CD4-positive, alpha-beta T cell treated with Interleukin-4 for 1 hour (primary cell): ENCODE data around the gene EIF2B1.
"Not testable (repeated sequence)": the region's sequence is repeated elsewhere in the genome, so short reads cannot be mapped to it uniquely, and the experiment has no call there.

Experiments used
- DNase-seq, 2 donors: peaks; one replicate each; pipeline ENCODE4 v3.0.0-alpha.2; 2020 to 2022

Gene EIF2B1

DNA sequence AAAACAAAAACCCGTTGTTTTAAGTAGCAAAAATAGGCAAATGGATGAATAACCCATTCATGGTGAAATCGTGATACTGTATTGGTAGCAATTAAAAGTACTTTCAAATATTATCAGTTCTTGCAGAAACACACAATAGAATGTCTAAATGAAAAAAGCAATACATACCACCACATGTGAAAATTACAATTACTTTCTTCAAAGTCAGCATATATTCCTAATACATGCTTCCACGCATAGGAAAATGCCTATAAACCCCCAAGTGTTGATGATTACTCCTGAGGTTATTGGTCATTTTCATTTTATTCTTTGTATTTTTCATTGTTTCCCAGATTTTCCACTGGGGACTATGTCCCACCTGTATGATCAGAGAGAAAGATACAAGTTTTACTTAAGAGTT, 16.3 kb downstream of the EIF2B1 start:
- DNase-seq, result no peak

DNA sequence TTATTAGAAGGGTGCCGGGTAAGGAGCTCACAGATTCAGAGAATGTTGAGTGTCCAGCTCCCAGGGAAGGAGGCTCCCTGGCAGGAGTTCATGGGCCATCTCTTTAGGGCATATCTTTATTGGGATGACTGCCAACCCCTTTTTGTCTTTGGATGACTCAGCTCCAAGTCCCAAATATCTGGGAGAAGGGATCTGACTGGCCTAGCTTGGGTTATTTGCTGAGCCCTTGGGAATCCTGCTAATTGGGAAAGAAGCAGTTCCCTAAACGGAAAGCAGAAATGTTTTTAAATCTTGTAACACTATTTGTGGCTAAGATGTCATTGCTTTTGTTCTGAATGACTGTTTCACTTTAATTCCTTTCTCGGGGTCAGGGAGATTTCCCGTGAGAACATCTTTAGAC, 19.0 kb downstream of the EIF2B1 start:
- no peak for DNase-seq

DNA sequence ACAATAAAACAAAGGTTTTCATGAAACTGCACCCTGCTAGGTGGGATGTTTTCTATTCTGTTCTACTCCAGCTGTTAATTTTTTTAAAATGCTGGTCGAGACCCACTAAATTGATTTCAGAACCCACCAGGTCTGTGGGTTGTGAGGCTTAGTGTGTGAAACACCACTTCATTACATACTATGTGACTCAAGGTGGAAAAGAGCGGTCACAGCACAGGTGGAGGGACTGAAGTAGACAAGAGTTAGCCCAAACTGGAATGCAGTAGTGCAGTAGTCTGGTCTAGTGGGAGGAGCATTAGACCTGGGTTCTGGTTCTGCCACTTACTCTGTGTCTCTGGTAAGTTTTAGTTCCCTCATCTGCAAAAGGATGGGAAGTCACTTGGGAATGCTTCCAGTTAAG, 19.4 kb downstream of the EIF2B1 start:
- no peak for DNase-seq

DNA sequence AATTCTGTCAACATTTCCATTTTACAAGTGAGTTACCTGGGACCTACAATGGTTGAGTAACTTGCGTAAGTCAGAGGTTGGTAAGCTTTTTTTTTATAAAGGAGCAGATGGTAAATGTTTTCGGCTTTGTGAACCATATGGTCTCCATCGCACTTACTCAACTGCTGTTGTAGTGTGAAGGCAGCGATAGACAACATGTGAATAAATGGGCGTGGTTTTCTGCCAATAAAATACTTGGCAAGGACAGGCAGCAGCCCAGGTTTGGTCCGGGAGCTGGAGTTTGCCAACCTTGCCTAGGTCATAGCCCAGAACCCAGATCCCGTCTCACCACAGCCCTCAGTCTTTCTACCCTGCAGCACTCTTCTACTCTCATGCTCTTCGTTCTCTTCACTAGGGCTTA, 25.3 kb downstream of the EIF2B1 start:
- DNase-seq, result no peak

DNA sequence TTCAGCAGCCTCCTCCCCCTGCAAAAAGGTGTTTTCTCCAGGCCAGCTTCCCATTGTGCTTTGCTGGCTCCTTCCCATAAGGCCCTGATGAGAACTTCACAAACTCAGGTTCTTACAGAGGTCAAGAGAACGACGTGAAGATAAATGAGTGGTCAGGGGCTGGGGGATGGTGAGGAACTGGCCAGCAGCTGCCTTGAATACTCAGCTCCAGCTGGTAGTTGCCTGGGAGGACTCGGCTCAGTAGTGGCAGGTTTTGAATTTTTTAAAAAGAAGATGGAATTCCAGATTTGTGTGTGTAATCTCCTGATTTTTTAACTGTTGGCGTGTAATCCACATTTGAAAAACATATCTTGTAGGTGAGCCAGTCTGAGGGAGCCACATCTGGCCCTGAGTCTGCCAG, 25.7 kb downstream of the EIF2B1 start:
- DNase-seq, result no peak

DNA sequence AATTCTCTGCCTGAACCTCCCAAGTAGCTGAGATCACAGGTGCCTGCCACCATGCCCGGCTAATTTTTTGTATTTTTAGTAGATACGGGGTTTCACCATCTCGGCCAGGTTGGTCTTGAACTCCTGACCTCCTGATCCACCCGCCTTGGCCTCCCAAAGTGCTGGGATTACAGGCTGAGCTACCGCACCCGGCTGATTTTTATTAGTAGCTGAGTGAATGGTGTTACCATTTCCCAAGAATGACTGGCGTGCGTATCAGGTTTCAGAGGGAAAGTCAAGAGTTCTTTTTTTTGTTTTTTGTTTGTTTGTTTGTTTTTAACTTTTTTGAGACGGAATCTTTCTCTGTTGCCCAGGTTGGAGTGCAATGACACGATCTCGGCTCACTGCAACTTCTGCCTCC, 30.0 kb downstream of the EIF2B1 start:
- DNase-seq, result not testable (repeated sequence)

DNA sequence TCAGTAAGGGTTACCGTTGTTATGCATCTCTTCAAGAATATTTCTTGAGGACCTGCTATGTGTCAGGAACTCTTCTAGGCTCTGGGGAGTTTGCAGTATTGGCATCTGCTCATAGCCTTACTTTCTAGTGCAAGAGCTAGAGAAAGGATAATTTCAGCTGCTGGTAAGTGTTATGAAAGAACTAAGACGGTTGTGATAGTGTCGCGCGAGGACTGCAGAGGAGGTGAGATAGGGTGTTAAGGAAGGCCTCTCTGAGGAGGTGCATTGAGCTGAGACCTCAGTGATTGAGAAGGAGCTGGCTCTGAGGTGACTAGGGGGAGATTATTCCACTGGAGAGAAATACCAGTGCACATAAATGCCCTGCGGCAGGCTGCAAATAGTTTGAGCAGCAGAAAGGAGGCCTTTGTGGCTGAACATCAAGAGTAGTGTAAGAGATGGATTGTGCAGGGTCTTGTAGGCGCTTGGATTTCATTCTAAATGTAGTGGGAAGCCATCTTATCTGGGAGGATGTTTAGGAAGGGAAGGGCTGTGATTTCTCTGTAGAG, 30.8 kb downstream of the EIF2B1 start:
- no peak for DNase-seq

DNA sequence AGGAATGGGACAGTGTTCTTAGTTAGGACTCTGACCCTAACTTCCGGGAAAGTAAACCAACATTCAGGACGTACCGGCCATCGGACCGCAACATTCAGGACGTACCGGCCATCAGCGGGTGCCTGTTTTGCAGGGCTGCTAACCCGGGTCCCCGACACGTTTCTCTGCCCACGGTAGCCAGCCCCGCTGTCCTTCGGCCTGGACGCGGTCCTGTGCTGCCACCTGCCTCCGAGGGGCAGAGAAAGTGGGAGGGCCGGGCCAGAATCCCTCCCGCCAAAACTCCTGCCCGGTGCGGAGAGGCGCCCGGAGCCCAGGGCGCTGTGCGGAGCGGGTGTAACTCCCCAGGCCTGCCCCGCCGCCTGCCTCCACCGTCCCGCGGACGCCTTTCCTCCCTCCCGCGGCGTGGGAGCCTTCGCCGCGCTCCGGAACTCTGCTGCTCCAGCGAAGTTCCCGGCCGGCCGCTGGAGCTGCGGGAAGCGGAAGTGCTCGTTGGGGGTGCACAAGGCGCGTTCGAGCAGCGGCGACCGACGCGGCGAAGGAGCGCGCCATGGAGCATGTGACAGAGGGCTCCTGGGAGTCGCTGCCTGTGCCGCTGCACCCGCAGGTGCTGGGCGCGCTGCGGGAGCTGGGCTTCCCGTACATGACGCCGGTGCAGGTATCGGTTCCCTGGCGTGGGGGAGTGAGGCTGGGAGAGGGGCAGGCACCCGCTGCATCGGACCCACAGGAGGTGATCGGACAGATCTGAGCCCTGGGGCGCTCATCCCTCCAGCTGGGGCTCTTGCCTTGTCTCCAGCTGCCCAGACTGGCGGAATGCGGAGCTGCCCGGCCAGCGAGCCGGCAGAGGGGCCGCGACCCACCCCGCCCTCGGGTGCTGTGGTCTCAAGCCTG, 31.6 kb downstream of the EIF2B1 start, which contains the start of gene DDX55:
DDX55 (plus strand) TSS at position 498 of the 888 bp plus-strand sequence; CDS start at position 548, 50 bp downstream.
- peak; percentile 85 to 86 for DNase-seq

DNA sequence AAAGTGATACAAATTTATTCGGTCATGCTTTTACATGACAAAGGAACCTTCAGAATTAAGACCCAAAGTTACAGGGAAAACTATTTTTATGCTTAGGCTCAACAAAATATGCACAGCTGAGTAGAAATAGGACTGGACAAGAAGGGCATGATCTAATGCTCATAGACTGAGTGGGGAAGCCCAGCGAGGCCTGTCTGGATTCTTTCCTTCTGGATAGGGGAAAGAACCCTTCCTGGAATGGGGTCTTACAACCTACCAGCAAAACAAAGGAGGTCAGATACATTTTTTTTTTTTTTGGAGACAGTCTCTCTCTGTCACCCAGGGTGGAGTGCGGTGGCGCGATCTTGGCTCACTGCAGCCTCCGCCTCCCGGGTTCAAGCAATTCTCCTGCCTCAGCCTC, 33.8 kb downstream of the EIF2B1 start:
- no peak for DNase-seq

DNA sequence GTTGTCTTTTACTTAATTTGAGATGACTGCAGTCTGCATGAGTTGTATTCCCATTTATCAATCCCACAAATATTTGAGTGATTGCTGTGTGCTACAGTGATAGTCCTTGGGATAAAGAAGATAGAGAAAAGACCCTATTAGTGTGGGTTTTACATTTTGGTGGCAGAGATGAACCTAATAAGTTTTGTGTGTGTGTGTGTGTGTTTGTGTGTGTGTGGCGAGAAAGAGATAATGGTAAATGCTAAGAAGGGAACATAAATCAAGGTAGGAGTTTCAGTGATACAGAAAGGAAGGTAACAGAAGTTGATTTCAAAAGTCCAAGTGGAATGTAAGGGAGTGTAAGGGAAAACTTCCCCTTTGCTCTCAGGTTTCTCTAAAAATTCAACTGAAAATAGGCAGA, 34.2 kb downstream of the EIF2B1 start:
- DNase-seq, result no peak

DNA sequence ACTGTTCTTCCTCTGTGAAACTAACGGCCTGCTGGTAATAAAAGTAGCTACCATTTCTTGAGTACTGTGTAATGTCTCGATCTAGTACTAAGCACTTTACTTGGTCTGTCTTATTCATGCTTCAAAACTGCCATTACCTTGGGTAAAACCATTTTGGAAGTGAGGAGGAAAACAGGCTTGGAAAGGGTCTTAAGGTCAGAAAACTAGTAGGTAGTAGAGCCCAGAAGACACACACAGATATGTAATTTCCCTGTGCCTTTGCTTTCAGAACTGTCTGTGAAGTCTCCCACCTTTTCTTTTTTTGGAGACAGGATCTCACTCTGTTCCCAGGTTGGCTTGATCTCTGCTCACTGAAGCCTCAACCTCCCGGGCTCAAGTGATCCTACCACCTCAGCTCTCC, 35.0 kb downstream of the EIF2B1 start:
- no peak for DNase-seq

DNA sequence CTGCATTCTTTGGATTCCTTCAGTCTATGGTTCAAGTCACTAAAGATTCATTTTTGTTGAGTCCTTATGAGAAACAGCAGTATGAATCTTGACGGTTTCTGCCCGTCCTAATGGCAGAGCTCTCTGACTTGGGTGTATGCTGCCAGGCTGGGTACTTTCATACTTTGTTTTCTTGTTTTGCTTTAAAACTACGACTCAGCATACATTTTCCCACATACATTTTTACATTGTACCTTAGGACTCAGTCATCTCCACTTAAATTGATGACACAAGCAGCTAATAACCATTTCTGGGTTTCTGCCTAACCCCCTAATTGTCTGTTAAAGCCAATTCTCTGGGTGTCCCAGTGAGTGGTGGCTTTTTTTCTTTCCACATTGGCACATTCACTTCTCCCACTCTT, 36.4 kb downstream of the EIF2B1 start:
- no peak for DNase-seq

DNA sequence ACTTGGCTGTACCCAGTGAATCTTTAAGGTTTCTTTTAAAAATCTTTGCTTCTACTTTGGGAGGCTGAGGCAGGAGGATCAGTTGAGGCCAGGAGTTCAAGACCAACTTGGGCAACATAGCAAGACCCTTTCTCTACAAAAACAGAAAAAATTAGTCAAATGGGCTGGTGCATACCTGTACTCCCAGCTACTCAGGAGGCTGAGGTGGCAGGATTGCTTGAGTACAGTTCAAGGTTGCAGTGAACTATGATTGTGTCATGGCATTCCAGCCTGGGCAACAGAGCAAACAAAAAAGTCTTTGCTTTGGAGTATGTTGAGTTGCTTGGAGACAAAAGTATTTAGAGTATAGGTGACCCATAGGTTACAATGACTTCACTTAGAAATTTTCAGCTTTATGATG, 37.8 kb downstream of the EIF2B1 start:
- no peak for DNase-seq

DNA sequence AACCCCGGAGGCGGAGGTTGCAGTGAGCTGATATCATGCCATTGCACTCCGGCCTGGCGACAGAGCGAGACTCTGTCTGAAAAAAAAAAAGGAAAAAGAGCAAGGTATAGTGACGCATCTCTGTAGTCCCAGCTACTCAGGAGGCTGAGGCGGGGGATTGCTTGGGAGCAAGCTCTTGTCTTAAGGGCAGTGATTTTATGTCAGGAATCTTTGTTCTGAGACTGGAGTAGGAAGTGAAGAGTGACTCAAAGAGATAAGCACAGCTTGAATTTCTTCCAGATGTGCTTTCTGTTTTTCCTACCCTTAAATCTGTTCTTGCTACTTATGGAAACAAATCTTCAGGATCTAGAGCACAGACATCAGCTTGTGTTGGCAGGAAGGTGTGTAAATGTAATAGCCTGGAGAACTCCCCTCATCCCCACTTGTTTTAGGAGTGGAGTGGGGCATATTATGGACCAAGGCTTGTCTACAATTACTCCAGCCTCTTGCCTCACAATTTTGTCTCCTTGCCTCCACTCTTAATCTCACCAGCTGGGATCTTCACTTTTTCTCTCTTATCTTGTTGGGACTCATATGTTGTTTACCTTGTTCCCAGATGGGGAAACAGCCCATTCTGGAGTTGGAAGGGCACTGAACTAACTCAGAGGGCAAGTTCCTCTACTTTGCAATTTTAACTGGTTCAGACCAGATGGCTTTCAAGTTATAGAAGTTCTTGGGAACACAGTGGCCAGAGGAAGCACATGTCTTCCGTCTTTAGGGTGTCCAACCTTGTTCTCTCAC, 41.6 kb downstream of the EIF2B1 start:
- DNase-seq, result no peak

DNA sequence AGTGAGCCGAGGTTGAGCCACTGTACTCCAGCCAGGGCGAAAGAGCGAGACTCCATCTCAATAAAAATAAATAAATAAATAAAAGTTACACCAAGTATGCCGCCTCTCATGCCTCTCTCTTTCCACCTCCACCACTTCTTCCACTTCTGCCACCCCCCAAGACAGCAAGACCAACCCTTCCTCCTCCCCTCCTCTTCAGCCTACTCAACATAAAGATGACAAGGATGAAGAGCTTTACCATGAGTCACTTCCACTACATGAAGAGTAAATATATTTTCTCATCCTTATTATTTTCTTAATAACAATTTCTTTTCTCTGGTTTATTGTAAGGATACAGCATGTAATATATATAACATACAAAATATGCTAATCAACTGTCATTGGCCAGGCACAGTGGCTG, 52.7 kb downstream of the EIF2B1 start:
- DNase-seq, result no peak

DNA sequence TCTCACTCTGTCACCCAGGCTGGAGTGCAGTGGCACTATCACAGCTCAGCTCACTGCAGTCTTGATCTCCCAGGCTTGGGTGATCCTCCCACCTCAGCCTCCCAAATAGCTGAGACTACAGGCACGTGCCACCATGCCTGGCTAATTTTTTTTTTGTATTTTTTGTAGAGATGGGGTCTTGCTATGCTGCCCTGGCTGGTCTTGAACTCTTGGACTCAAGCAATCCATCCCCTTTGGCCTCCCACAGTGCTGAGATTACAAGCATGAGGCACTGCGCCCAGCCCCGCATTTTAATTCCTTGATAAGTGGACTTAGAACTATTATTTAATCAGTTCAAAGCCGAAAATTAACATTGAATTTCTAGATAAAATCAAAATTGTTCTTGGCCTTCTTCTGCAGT, 54.7 kb downstream of the EIF2B1 start:
- DNase-seq, result not testable (repeated sequence)

DNA sequence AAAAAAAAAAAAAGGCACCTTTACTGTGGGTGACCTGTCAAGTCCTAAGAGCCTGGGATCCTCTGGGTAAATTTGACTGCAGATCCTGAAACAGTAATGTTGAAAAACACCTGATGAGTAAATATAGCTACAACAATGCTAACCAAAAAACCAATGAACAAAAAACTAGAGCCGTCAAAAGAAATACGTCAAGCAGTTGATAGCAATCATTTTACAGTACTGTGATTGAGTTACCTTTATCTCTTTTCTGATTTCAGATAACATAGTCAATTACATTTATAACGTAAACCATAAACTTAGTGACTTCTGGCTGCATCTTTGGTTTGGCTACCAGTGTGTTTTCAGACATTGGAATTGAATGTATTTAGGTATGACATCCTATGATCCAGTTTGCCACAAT, 55.2 kb downstream of the EIF2B1 start:
- no peak for DNase-seq

DNA sequence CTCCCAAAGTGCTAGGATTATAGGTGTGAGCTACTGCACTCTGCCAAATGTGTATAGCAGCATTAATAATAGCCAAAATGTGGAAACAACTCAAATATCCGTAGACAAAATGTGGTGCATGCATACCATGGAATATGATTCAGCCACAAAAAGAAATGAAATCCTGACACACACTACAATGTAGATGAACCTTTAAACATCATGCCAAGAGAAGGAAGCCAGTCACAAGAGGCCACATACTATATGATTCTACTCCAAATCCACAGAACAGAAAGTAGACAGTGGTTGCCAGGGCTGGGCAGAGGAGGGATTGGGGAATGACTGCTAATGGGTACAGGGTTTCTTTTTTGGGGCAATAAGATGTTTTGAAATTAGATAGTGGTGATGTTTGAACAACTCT, 56.9 kb downstream of the EIF2B1 start:
- DNase-seq, result no peak

DNA sequence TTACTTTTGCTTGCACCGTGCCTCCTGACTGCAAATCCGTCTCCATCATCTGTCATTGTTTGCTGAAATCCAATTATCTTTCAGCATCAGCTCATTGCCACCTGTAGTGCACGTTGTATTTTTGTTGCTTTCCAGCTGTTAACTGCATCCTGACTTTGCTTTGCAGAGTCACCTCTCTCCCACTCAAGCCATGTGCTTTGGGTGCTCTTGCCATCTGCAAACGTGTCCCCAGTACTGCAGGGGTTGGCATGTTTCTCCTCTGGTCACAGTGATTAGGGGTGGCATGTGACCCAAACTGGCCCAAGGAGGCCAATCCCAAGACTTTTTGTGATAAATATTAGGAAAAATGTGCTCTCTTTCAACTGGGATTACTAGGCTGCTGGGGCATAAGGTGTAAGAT, 59.6 kb downstream of the EIF2B1 start:
- DNase-seq, result no peak

DNA sequence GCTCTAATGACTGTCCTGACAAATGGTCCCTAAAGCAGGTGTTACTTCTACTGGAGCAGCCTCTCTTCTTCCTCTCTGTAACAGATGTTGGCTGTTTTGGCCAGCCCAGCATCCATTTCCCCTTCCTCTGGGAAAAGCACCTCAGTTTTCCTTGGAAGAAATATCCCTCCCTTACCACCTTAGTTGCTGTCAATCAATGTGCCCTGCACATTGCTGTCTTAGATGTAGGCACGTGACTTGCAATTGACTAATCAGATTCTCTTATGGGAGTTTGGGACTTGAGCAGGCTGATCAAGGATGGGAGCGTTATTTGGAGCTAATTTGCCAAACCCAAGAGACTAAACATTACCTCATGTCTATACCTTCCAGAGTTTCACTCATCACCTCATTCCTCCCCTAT, 61.1 kb downstream of the EIF2B1 start:
- DNase-seq, result no peak

DNA sequence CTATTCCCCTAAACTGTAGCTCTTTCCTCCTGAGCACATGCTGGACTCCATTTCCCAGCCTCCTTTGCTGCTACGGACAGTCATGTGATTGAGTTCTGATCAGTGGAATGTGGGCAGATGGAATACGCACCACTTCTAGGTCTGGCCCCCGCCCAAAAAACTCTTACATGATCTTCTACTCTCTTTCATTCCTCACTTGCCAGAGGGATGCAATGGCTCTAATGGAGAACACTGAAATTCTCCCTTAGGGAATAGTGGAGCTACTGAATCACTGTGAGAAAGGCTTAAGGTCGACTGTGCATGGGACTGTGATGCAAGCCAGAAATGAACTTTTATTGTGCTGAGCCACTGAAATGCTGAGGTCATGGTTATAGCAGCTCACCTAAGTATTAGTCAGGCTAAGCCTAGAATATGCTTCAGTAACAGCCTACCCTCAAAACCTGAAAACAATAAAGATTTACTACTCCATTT, 62.1 kb downstream of the EIF2B1 start:
- no peak for DNase-seq
